NCI-H345 treated with DMSO at 0.1 percent for 48 hours (cell line): ENCODE results near the gene SZT2.

Source experiments
- DNase-seq: peaks from one replicate; lab custom pipeline; 2025; ENCODE audit not compliant: unreplicated experiment; lab: John Stamatoyannopoulos, UW

The SZT2 gene

GRCh38 chr1:43422995-43423671, 33.4 kb downstream of the SZT2 start:
- no peak for DNase-seq

- DNase-seq, result no peak
These were observed 34.2 kb downstream of the SZT2 start for GRCh38 chr1:43423672-43424550.

GRCh38 chr1:43425045-43425444, 35.3 kb downstream of the SZT2 start:
- DNase-seq, result no peak

GRCh38 chr1:43426221-43426620, 36.5 kb downstream of the SZT2 start:
- DNase-seq, result no peak

GRCh38 chr1:43427524-43427923, 37.8 kb downstream of the SZT2 start:
- DNase-seq, result no peak

- DNase-seq, result no peak
These were observed 38.2 kb downstream of the SZT2 start for GRCh38 chr1:43427941-43428340.

- no peak for DNase-seq
These were observed 41.1 kb downstream of the SZT2 start for GRCh38 chr1:43430831-43431230.

GRCh38 chr1:43431676-43432075, 42.0 kb downstream of the SZT2 start:
- DNase-seq, result no peak

- no peak for DNase-seq
These were observed 42.6 kb downstream of the SZT2 start for GRCh38 chr1:43432171-43432860.

- no peak for DNase-seq
These were observed 43.2 kb downstream of the SZT2 start for GRCh38 chr1:43432907-43433306.

GRCh38 chr1:43434256-43434655, 44.6 kb downstream of the SZT2 start:
- DNase-seq, result no peak

GRCh38 chr1:43435146-43436145, 45.7 kb downstream of the SZT2 start:
- no peak for DNase-seq

- no peak for DNase-seq
These were observed 46.7 kb downstream of the SZT2 start for GRCh38 chr1:43436371-43436770.

GRCh38 chr1:43437031-43437973, 47.6 kb downstream of the SZT2 start:
- no peak for DNase-seq

- DNase-seq, result no peak
These were observed 48.3 kb downstream of the SZT2 start for GRCh38 chr1:43438006-43438405.

GRCh38 chr1:43438576-43438952, 48.9 kb downstream of the SZT2 start:
- no peak for DNase-seq

GRCh38 chr1:43438953-43439581, 49.4 kb downstream of the SZT2 start:
- no peak for DNase-seq

- no peak for DNase-seq
These were observed 50.1 kb downstream of the SZT2 start for GRCh38 chr1:43439781-43440180.

- DNase-seq, result no peak
These were observed 50.7 kb downstream of the SZT2 start for GRCh38 chr1:43440358-43440757.
